ENCODE measurements around the gene PAPOLA. TPM values are rescaled to one million over a fixed set of nuclear protein-coding genes. Genes with fewer than 3 reads are reported as not detected.

Gene PAPOLA
- total RNA-seq, 4 donors from 2014 or later: 106 to 357 (median 257) TPM

GRCh38 chr14:96579855-96580254 is 77.7 kb downstream of the PAPOLA start:
- TF ChIP-seq CTCF (IDR thresholded peaks at IDR 0.05) (no peak), POLR2A (IDR thresholded peaks at IDR 0.05) (no peak)
- Histone ChIP-seq H3K36me3 (no peaks in the 10 kb centered on the region), H3K9me3 (no peaks in the 10 kb centered on the region), H3K4me3 (no peak overlapping the region), H3K27me3 (no peaks in the 10 kb centered on the region), H3K27ac (no peak overlapping the region), H3K4me1 (peaks cover 0 to 2% of the 10 kb centered on the region in 2 donors)
- DNase-seq: no peak
- intact Hi-C loops (cut with DNase I; ENCODE audit: low total_unique reads): no loop called here

GRCh38 chr14:96580566-96580965 is 78.4 kb downstream of the PAPOLA start:
- TF ChIP-seq POLR2A (IDR thresholded peaks at IDR 0.05): no peak
- TF ChIP-seq CTCF (IDR thresholded peaks at IDR 0.05): no peak
- no peak for DNase-seq
- intact Hi-C loops (cut with DNase I; ENCODE audit: low total_unique reads): no loop called here
- Histone ChIP-seq H3K27me3 (no peaks in the 10 kb centered on the region), H3K36me3 (no peaks in the 10 kb centered on the region), H3K27ac (no peak overlapping the region), H3K4me1 (no peaks in the 10 kb centered on the region), H3K9me3 (no peaks in the 10 kb centered on the region), H3K4me3 (no peak overlapping the region)

GRCh38 chr14:96581026-96581425 is 78.8 kb downstream of the PAPOLA start:
- H3K27ac ChIP-seq: no peak overlapping the region

GRCh38 chr14:96581902-96582301 is 79.7 kb downstream of the PAPOLA start:
- TF ChIP-seq POLR2A (IDR thresholded peaks at IDR 0.05) (no peak), CTCF (IDR thresholded peaks at IDR 0.05) (no peak)
- Histone ChIP-seq H3K27ac (no peak overlapping the region), H3K4me3 (no peak overlapping the region), H3K9me3 (no peaks in the 10 kb centered on the region), H3K36me3 (no peaks in the 10 kb centered on the region), H3K27me3 (no peaks in the 10 kb centered on the region), H3K4me1 (no peaks in the 10 kb centered on the region)
- no peak for DNase-seq
- intact Hi-C loops (cut with DNase I; ENCODE audit: low total_unique reads): no loop called here

More at GRCh38 chr14:96581026-96581425, 78.8 kb downstream of the PAPOLA start:
- Histone ChIP-seq H3K4me1 (no peaks in the 10 kb centered on the region), H3K9me3 (no peaks in the 10 kb centered on the region), H3K36me3 (no peaks in the 10 kb centered on the region), H3K27me3 (no peaks in the 10 kb centered on the region), H3K4me3 (no peak overlapping the region)
- TF ChIP-seq POLR2A (IDR thresholded peaks at IDR 0.05) (no peak), CTCF (IDR thresholded peaks at IDR 0.05) (no peak)
- DNase-seq: no peak
- intact Hi-C loops (cut with DNase I; ENCODE audit: low total_unique reads): no loop called here

DNA sequence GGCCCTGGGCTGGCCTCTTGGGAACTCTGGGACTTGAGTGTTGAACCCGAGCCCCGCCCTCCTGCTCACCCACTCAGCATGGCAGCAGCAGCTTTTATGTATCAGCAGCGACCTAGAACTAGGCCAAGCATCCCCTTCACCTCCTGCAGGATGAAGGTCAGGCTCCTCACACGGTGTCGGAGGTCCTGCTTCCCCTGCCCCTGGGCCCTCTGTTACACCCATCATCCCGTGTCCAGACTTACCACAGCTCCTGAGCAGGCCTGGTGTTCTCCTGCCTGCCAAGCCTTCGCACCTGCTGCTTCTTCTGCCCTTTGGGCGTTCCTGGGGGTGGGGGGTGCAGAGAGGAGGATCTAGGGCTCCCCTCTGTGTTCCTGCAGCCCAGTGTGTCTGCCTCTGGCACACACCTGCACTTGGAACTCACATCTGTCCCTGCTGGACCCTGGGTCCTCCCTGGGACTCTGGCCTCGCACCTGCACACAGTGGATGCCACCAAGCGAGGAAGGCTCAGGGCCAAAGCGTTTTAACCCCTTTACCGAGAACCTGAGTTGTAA is 80.3 kb downstream of the PAPOLA start:
- H3K4me3 ChIP-seq: no peak overlapping the region
- no peaks in the 10 kb centered on the region for H3K9me3 ChIP-seq
- TF ChIP-seq CTCF (IDR thresholded peaks at IDR 0.05) (no peak), POLR2A (IDR thresholded peaks at IDR 0.05) (no peak)
- no peaks in the 10 kb centered on the region for H3K4me1 ChIP-seq
- no peak overlapping the region for H3K27ac ChIP-seq
- no peaks in the 10 kb centered on the region for H3K27me3 ChIP-seq
- H3K36me3 ChIP-seq: no peaks in the 10 kb centered on the region
- no peak for DNase-seq
- intact Hi-C loops (cut with DNase I; ENCODE audit: low total_unique reads): no loop called here
